PFSK-1 (cell line): ENCODE measurements around the gene PACSIN1.

Experiments used
- POLR2AphosphoS5 ChIP-seq: IDR thresholded peaks from 2 replicates; pipeline ENCODE4 v1.6.1; 2012; ENCODE audit warnings: low read depth, mild to moderate bottlenecking, control low read depth, low read length, moderate library complexity
- REST ChIP-seq, 2 experiments: IDR thresholded peaks; 2 replicates each; pipeline versions ENCODE4 v1.6.1 to v1.8.0; 2011 to 2012; ENCODE audit warnings: low read depth in 2 of 2, low read length in 2 of 2, control low read depth in 1 of 2, inconsistent platforms in 1 of 2, mild to moderate bottlenecking in 1 of 2, moderate library complexity in 1 of 2; ENCODE audit not compliant: insufficient read depth in 1 of 2
- TAF1 ChIP-seq: IDR thresholded peaks from 2 replicates; pipeline ENCODE4 v1.6.1; 2012; ENCODE audit warnings: low read length, control low read depth, borderline replicate concordance; ENCODE audit not compliant: insufficient read depth

DNA sequence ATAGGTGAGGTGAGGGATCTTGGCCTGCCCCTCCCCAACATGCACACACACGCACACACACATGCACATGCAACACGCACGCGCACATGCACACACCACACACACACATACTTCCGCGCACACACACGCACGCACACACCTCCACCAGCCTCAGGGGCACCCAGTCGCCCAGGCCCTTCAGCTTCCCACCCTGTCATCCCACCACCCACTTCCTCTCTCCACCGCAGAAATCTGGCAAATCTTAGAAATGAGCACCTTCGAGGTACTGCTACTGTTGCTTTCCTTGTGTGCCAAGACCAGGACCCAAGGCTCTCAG is 89.1 kb downstream of the PACSIN1 start:
- TF ChIP-seq TAF1 (no peak), POLR2AphosphoS5 (no peak), REST (IDR thresholded peaks at IDR 0.05; ENCODE audit: insufficient read depth in 1 of 2, low read depth in 2 of 2, low read length in 2 of 2) (no peak)
